ENCODE results near the gene MRPL50. TPM values are rescaled to one million over a fixed set of nuclear protein-coding genes. Genes with fewer than 3 reads are reported as not detected.

Gene MRPL50
- total RNA-seq, 2 donors from 2014 or later = 15.5 to 17.4 TPM

- no peaks in the 10 kb centered on the region for H3K4me1 ChIP-seq (ENCODE audit: control insufficient read depth, insufficient read depth, low read length)
- H3K9me3 Mint-ChIP-seq = no peaks in the 10 kb centered on the region
- no peak overlapping the region for H3K9ac ChIP-seq (ENCODE audit: extremely low read depth, low read length, poor library complexity, severe bottlenecking)
- H3K27ac Mint-ChIP-seq = no peak overlapping the region
- TF ChIP-seq CTCF (conservative IDR thresholded peaks at IDR 0.05) = no peak
- WGBS, 2 experiments (ENCODE audit: insufficient coverage in 1 of 2, insufficient read length in 1 of 2) = 100% methylated on average over 1 of the region's 1 CpG
- H3K27me3 ChIP-seq (ENCODE audit: control insufficient read depth, insufficient read depth, low read length, poor library complexity, severe bottlenecking) = no peaks in the 10 kb centered on the region
- H3K4me3 Mint-ChIP-seq = no peak overlapping the region
- no peak for DNase-seq
- H3K36me3 Mint-ChIP-seq (ENCODE audit: low read depth) = no peaks in the 10 kb centered on the region
- no peak overlapping the region for H3K27ac ChIP-seq (ENCODE audit: low read depth, low read length)
- no peaks in the 10 kb centered on the region for H3K36me3 ChIP-seq (ENCODE audit: control insufficient read depth, insufficient read depth, low read length)
- peaks cover 9% of the 10 kb centered on the region for H3K27me3 Mint-ChIP-seq (ENCODE audit: insufficient read depth)
- H3K4me3 ChIP-seq (ENCODE audit: low read length) = no peak overlapping the region
- no peaks in the 10 kb centered on the region for H3K9me3 ChIP-seq (ENCODE audit: control insufficient read depth, low read length)
- H3K4me1 Mint-ChIP-seq = no peaks in the 10 kb centered on the region
These were observed 34.3 kb upstream of the MRPL50 start for GRCh38 chr9:101432740-101433139.

DNA sequence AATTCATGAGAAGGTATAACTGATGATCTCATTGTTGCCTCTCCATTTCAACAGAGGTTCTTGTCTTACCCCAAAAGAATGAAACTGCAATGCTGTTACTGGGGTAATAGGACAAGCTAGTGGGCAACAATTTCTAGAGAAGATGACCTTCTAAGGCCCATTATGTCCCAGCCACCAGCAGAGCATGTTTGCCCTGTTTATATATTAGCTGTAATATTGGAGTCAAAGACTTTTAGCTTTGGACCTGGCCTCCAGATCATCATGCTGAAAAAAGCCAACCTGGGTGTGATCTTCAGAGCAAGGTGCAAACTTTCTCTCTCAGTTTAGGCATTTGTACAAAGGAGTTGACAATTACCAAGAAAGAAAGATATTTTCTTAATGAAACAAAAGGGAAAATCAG lies 33.8 kb upstream of the MRPL50 start:
- H3K4me3 Mint-ChIP-seq = no peak overlapping the region
- Histone ChIP-seq H3K9me3 (ENCODE audit: control insufficient read depth, low read length) (no peaks in the 10 kb centered on the region), H3K4me3 (ENCODE audit: low read length) (no peak overlapping the region), H3K27ac (ENCODE audit: low read depth, low read length) (no peak overlapping the region), H3K36me3 (ENCODE audit: control insufficient read depth, insufficient read depth, low read length) (no peaks in the 10 kb centered on the region), H3K9ac (ENCODE audit: extremely low read depth, low read length, poor library complexity, severe bottlenecking) (no peak overlapping the region), H3K27me3 (ENCODE audit: control insufficient read depth, insufficient read depth, low read length, poor library complexity, severe bottlenecking) (no peaks in the 10 kb centered on the region), H3K4me1 (ENCODE audit: control insufficient read depth, insufficient read depth, low read length) (no peaks in the 10 kb centered on the region)
- DNase-seq = no peak
- TF ChIP-seq CTCF (conservative IDR thresholded peaks at IDR 0.05) = no peak
- no peak overlapping the region for H3K27ac Mint-ChIP-seq
- H3K36me3 Mint-ChIP-seq (ENCODE audit: low read depth) = no peaks in the 10 kb centered on the region
- H3K27me3 Mint-ChIP-seq (ENCODE audit: insufficient read depth) = peaks cover 9% of the 10 kb centered on the region
- H3K4me1 Mint-ChIP-seq = no peaks in the 10 kb centered on the region
- no peaks in the 10 kb centered on the region for H3K9me3 Mint-ChIP-seq

DNA sequence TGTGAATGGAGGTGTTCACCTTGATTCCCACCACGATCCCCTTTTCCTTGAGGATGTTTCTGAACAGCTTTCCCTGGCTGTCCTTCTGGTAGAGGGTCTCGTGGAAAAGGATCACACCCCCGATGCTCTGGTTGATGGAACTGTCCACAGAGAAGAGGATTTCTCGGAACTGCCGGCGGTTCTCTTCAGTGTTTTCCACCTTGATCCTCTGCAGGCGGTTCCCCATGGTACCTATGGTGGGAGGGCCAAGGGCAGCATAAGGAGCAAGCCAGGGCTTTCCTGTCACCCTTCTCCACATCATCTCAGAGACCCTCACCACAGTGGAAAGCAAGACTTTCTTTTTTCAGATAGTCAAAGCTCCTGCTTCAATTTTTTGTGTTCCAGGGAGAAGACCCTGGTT lies 31.3 kb upstream of the MRPL50 start:
- WGBS, 2 experiments (ENCODE audit: insufficient coverage in 1 of 2, insufficient read length in 1 of 2) = 93 to 97% methylated on average over 6 to 7 of the region's 7 CpGs
- no peak for DNase-seq
- no peaks in the 10 kb centered on the region for H3K9me3 Mint-ChIP-seq
- Histone ChIP-seq H3K9me3 (ENCODE audit: control insufficient read depth, low read length) (no peaks in the 10 kb centered on the region), H3K27ac (ENCODE audit: low read depth, low read length) (no peak overlapping the region), H3K4me1 (ENCODE audit: control insufficient read depth, insufficient read depth, low read length) (no peaks in the 10 kb centered on the region), H3K36me3 (ENCODE audit: control insufficient read depth, insufficient read depth, low read length) (no peaks in the 10 kb centered on the region), H3K9ac (ENCODE audit: extremely low read depth, low read length, poor library complexity, severe bottlenecking) (no peak overlapping the region), H3K27me3 (ENCODE audit: control insufficient read depth, insufficient read depth, low read length, poor library complexity, severe bottlenecking) (peaks cover 7% of the 10 kb centered on the region), H3K4me3 (ENCODE audit: low read length) (no peak overlapping the region)
- H3K27me3 Mint-ChIP-seq (ENCODE audit: insufficient read depth) = peaks cover 9% of the 10 kb centered on the region
- no peak overlapping the region for H3K4me3 Mint-ChIP-seq
- H3K36me3 Mint-ChIP-seq (ENCODE audit: low read depth) = no peaks in the 10 kb centered on the region
- TF ChIP-seq CTCF (conservative IDR thresholded peaks at IDR 0.05) = no peak
- no peaks in the 10 kb centered on the region for H3K4me1 Mint-ChIP-seq
- H3K27ac Mint-ChIP-seq = no peak overlapping the region
